Kasumi-1 (cell line): ENCODE data around the gene EPHB6.

Source experiments
- DNase-seq, 2 experiments: peaks; one replicate each; lab custom pipeline; 2025; lab: John Stamatoyannopoulos, UW

The EPHB6 gene

GRCh38 chr7:142898377-142899170, 43.7 kb downstream of the EPHB6 start:
- no peak for DNase-seq

GRCh38 chr7:142899661-142900060, 44.8 kb downstream of the EPHB6 start:
- DNase-seq: no peak

- DNase-seq: no peak
These were observed 46.8 kb downstream of the EPHB6 start for GRCh38 chr7:142901426-142902259.

- DNase-seq: no peak
These were observed 49.3 kb downstream of the EPHB6 start for GRCh38 chr7:142904128-142904527.

GRCh38 chr7:142905759-142906158, 50.9 kb downstream of the EPHB6 start:
- no peak for DNase-seq

- DNase-seq: no peak
These were observed 51.8 kb downstream of the EPHB6 start for GRCh38 chr7:142906643-142907042.

- no peak for DNase-seq
These were observed 53.4 kb downstream of the EPHB6 start for GRCh38 chr7:142908290-142908689.

GRCh38 chr7:142908921-142909890, 54.3 kb downstream of the EPHB6 start:
- DNase-seq: peak; percentile 46 to 55

- DNase-seq: no peak
These were observed 55.2 kb downstream of the EPHB6 start for GRCh38 chr7:142910031-142910433.

- DNase-seq: no peak
These were observed 55.6 kb downstream of the EPHB6 start for GRCh38 chr7:142910481-142910880.

- DNase-seq: no peak
These were observed 58.2 kb downstream of the EPHB6 start for GRCh38 chr7:142913051-142913450.

GRCh38 chr7:142913566-142913965, 58.7 kb downstream of the EPHB6 start:
- DNase-seq: no peak

GRCh38 chr7:142914121-142914520, 59.2 kb downstream of the EPHB6 start:
- DNase-seq: no peak

GRCh38 chr7:142915315-142915714, 60.4 kb downstream of the EPHB6 start:
- no peak for DNase-seq

GRCh38 chr7:142916508-142916907, 61.6 kb downstream of the EPHB6 start:
- no peak for DNase-seq

- DNase-seq: no peak
These were observed 62.6 kb downstream of the EPHB6 start for GRCh38 chr7:142917447-142917846.

GRCh38 chr7:142918901-142919300, 64.0 kb downstream of the EPHB6 start:
- DNase-seq: no peak

GRCh38 chr7:142919656-142920055, 64.8 kb downstream of the EPHB6 start:
- no peak for DNase-seq
